GM23338 (cell line): ENCODE data around the gene JAKMIP1. TPM values are rescaled to one million over a fixed set of nuclear protein-coding genes. Genes with fewer than 3 reads are reported as not detected.

Experiments used
- ATAC-seq: fragments of 200-7000 bp; cut with Tn5 transposase; 3 replicates; pipeline ENCODE4 v1.9.1; 2020
- DNase-seq: peaks from one replicate; pipeline ENCODE4 v3.0.0-alpha.2; 2015; ENCODE audit warnings: low spot score
- H2AFZ ChIP-seq: fragments of 200-600 bp; sonication (generic); 2 replicates; pipeline ENCODE4 v1.8.0; 2016; ENCODE audit warnings: antibody characterized with exemption, mild to moderate bottlenecking, moderate library complexity
- H3F3A ChIP-seq: fragments of 200-600 bp; sonication (generic); replicated peaks from 2 replicates; pipeline ENCODE4 v1.8.0; 2017; ENCODE audit warnings: antibody characterized with exemption, mixed run types, low read depth
- H3K27ac ChIP-seq: fragments of 200-600 bp; sonication (generic); 2 replicates; pipeline ENCODE4 v1.6.1; 2016; ENCODE audit warnings: low read depth
- H3K27me3 ChIP-seq: fragments of 200-600 bp; sonication (generic); 2 replicates; pipeline ENCODE4 v1.8.0; 2016; ENCODE audit warnings: mild to moderate bottlenecking, mixed run types, moderate library complexity; ENCODE audit not compliant: insufficient read depth
- H3K36me3 ChIP-seq: fragments of 200-600 bp; sonication (generic); 2 replicates; pipeline ENCODE4 v1.8.0; 2016; ENCODE audit warnings: mild to moderate bottlenecking; ENCODE audit not compliant: insufficient read depth
- H3K4me1 ChIP-seq: fragments of 200-600 bp; sonication (generic); 2 replicates; pipeline ENCODE4 v1.8.0; 2016; ENCODE audit warnings: mild to moderate bottlenecking, moderate library complexity; ENCODE audit not compliant: insufficient read depth
- H3K4me2 ChIP-seq: fragments of 200-600 bp; sonication (generic); 2 replicates; pipeline ENCODE4 v1.7.1; 2017; ENCODE audit warnings: mixed run types
- H3K4me3 ChIP-seq: fragments of 200-600 bp; sonication (generic); 2 replicates; pipeline ENCODE4 v1.6.1; 2016; ENCODE audit warnings: mixed run types
- H3K79me2 ChIP-seq: fragments of 200-600 bp; sonication (generic); replicated peaks from 2 replicates; pipeline ENCODE4 v1.8.0; 2017; ENCODE audit warnings: mild to moderate bottlenecking; ENCODE audit not compliant: insufficient read depth
- H3K9me2 ChIP-seq: fragments of 200-600 bp; sonication (generic); 2 replicates; pipeline ENCODE4 v1.8.0; 2017; ENCODE audit not compliant: insufficient read depth
- H4K20me1 ChIP-seq: fragments of 200-600 bp; sonication (generic); replicated peaks from 2 replicates; pipeline ENCODE4 v1.8.0; 2017; ENCODE audit warnings: mild to moderate bottlenecking; ENCODE audit not compliant: insufficient read depth
- H3K27ac Mint-ChIP-seq: 2 replicates; pipeline ENCODE4 v1.8.0; 2020; ENCODE audit warnings: inconsistent platforms, mild to moderate bottlenecking, moderate library complexity, mixed read lengths
- H3K27me3 Mint-ChIP-seq: 3 replicates; pipeline ENCODE4 v1.8.0; 2022; ENCODE audit warnings: low read depth, mild to moderate bottlenecking, moderate library complexity, mixed read lengths, inconsistent platforms; ENCODE audit not compliant: insufficient read depth, poor library complexity
- H3K36me3 Mint-ChIP-seq: 3 replicates; pipeline ENCODE4 v1.8.0; 2021; ENCODE audit warnings: low read depth, mild to moderate bottlenecking, inconsistent platforms, moderate library complexity, mixed read lengths
- H3K4me1 Mint-ChIP-seq: 3 replicates; pipeline ENCODE4 v1.8.0; 2020; ENCODE audit warnings: mild to moderate bottlenecking, inconsistent platforms, mixed read lengths
- H3K4me3 Mint-ChIP-seq: 3 replicates; pipeline ENCODE4 v1.8.0; 2021; ENCODE audit warnings: moderate library complexity, mild to moderate bottlenecking, inconsistent platforms, mixed read lengths
- H3K9me3 Mint-ChIP-seq: 3 replicates; pipeline ENCODE4 v1.8.0; 2020; ENCODE audit warnings: moderate library complexity, mild to moderate bottlenecking, inconsistent platforms, mixed read lengths
- CREB1 ChIP-seq: fragments of 250-450 bp; sonication (Bioruptor Pico); IDR thresholded peaks from 2 replicates; pipeline ENCODE4 v1.5.0; 2020; ENCODE audit warnings: low read depth, mild to moderate bottlenecking, moderate library complexity
- EZH2 ChIP-seq: fragments of 200-600 bp; sonication (generic); IDR thresholded peaks from one replicate; pipeline ENCODE4 v1.8.0; 2017; ENCODE audit warnings: antibody characterized with exemption, mild to moderate bottlenecking, low read depth; ENCODE audit not compliant: unreplicated experiment
- ZNF114 ChIP-seq: fragments of 250-450 bp; sonication (Bioruptor Pico); IDR thresholded peaks from 2 replicates; pipeline ENCODE4 v1.5.0; 2020; ENCODE audit warnings: mild to moderate bottlenecking, moderate library complexity
- polyA plus RNA-seq: library from polyadenylated mRNA; unstranded; fragments of >200 nt; fragmentation: Nextera tagmentation; extraction: Ambion mirVana; gene quantifications from 2 replicates; pipeline ENCODE4 v1.2.1, GENCODE V29; 2016
- total RNA-seq: library from RNA; depleted of rRNA; stranded (reverse); fragments of >200 nt; shearing (Covaris generic); gene quantifications from 2 replicates; pipeline ENCODE4 v1.2.3, GENCODE V29; 2014
- TF ChIP-seq, protein P1 (sequence below): fragments of 250-450 bp; sonication (Bioruptor Pico); IDR thresholded peaks from 2 replicates; pipeline ENCODE4 v1.5.0; 2020; ENCODE audit warnings: mild to moderate bottlenecking, moderate library complexity
- TF ChIP-seq, protein P2 (sequence below), 2 experiments: fragments of 200-600 bp in 1 of 2; sonication (generic) in 1 of 2; conservative IDR thresholded peaks; 2 replicates each; pipeline versions ENCODE4 v1.5.1 to v1.6.1; 2016 to 2017; ENCODE audit warnings: antibody characterized with exemption in 2 of 2, low read depth in 2 of 2, mild to moderate bottlenecking in 2 of 2, moderate library complexity in 1 of 2
- TF ChIP-seq, protein P3 (sequence below): IDR thresholded peaks from one replicate; pipeline ENCODE4 v1.6.1; 2018; ENCODE audit warnings: antibody characterized with exemption; ENCODE audit not compliant: unreplicated experiment

Gene JAKMIP1
- total and polyA plus RNA-seq, 2 experiments from 2014 or later, result 4.6 to 5.1 TPM

DNA sequence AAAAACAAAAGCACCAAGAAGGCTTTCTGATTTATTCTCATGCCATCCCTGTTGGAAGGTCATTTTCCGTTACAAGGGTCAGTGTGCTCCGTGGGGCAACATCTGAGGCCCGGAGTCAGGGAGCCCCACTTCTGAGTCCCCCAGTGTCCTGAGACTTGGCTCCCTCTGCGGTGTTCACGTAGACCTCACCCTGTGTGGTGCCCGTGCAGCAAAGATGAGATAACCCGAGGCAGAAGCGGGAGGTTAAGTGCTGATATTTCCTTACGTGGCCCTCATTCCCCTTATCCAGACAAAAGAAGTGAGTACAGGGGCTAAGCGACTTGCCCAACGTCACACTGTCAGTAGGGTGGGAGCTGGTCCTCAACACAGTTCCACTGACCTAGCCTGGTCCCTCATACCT lies 3.5 kb downstream of the JAKMIP1 start:
- H3K4me3 Mint-ChIP-seq, result no peak overlapping the region
- H3K27me3 Mint-ChIP-seq, result peaks cover 17% of the 10 kb centered on the region
- H3K27me3 ChIP-seq, result peaks cover 13% of the 10 kb centered on the region

DNA sequence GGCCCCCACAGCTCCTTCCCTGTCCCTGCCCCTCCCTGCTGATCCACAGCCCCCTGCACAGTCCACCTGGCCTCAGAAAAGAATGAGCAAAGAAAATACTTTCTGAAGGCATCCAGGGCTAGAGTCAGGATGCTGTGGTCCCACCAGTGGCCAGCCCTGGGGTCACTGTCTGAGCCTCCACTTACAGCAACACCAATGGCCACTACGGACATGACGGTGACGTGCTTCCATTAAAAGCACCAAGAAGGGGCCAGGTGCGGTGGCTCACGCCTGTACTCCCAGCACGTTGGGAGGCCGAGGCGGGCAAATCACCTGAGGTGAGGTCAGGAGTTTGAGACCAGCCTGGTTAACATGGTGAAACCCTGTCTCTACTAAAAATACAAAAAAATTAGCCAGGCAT lies 4.0 kb downstream of the JAKMIP1 start:
- peaks cover 11% of the 10 kb centered on the region for H3K27me3 Mint-ChIP-seq
- Histone ChIP-seq H3K4me2 (peak overlapping the region; percentile 71), H4K20me1 (peaks cover 7% of the 10 kb centered on the region; the same call in 1 of the 2 replicates), H3K79me2 (peaks cover 8% of the 10 kb centered on the region; the same call in 1 of the 2 replicates), H3K27ac (no peak overlapping the region), H3K4me3 (no peak overlapping the region), H3K27me3 (peaks cover 8% of the 10 kb centered on the region), H3K9me2 (no peaks in the 10 kb centered on the region), H3K4me1 (peaks cover 31% of the 10 kb centered on the region), H3K36me3 (no peaks in the 10 kb centered on the region), H2AFZ (no peak overlapping the region), H3F3A (0 out of 2 replicates have a peak, but pooled peaks cover 4% of the 10 kb centered on the region)
- no peak overlapping the region for H3K4me3 Mint-ChIP-seq
- DNase-seq, result no peak
- no peak overlapping the region for H3K27ac Mint-ChIP-seq
- peaks cover 3% of the 10 kb centered on the region; the same call in 2 of the 3 replicates for H3K9me3 Mint-ChIP-seq
- H3K4me1 Mint-ChIP-seq, result peaks cover 41% of the 10 kb centered on the region
- no peak for ATAC-seq
- no peak for TF ChIP-seq CREB1
- TF ChIP-seq, protein P1, sequence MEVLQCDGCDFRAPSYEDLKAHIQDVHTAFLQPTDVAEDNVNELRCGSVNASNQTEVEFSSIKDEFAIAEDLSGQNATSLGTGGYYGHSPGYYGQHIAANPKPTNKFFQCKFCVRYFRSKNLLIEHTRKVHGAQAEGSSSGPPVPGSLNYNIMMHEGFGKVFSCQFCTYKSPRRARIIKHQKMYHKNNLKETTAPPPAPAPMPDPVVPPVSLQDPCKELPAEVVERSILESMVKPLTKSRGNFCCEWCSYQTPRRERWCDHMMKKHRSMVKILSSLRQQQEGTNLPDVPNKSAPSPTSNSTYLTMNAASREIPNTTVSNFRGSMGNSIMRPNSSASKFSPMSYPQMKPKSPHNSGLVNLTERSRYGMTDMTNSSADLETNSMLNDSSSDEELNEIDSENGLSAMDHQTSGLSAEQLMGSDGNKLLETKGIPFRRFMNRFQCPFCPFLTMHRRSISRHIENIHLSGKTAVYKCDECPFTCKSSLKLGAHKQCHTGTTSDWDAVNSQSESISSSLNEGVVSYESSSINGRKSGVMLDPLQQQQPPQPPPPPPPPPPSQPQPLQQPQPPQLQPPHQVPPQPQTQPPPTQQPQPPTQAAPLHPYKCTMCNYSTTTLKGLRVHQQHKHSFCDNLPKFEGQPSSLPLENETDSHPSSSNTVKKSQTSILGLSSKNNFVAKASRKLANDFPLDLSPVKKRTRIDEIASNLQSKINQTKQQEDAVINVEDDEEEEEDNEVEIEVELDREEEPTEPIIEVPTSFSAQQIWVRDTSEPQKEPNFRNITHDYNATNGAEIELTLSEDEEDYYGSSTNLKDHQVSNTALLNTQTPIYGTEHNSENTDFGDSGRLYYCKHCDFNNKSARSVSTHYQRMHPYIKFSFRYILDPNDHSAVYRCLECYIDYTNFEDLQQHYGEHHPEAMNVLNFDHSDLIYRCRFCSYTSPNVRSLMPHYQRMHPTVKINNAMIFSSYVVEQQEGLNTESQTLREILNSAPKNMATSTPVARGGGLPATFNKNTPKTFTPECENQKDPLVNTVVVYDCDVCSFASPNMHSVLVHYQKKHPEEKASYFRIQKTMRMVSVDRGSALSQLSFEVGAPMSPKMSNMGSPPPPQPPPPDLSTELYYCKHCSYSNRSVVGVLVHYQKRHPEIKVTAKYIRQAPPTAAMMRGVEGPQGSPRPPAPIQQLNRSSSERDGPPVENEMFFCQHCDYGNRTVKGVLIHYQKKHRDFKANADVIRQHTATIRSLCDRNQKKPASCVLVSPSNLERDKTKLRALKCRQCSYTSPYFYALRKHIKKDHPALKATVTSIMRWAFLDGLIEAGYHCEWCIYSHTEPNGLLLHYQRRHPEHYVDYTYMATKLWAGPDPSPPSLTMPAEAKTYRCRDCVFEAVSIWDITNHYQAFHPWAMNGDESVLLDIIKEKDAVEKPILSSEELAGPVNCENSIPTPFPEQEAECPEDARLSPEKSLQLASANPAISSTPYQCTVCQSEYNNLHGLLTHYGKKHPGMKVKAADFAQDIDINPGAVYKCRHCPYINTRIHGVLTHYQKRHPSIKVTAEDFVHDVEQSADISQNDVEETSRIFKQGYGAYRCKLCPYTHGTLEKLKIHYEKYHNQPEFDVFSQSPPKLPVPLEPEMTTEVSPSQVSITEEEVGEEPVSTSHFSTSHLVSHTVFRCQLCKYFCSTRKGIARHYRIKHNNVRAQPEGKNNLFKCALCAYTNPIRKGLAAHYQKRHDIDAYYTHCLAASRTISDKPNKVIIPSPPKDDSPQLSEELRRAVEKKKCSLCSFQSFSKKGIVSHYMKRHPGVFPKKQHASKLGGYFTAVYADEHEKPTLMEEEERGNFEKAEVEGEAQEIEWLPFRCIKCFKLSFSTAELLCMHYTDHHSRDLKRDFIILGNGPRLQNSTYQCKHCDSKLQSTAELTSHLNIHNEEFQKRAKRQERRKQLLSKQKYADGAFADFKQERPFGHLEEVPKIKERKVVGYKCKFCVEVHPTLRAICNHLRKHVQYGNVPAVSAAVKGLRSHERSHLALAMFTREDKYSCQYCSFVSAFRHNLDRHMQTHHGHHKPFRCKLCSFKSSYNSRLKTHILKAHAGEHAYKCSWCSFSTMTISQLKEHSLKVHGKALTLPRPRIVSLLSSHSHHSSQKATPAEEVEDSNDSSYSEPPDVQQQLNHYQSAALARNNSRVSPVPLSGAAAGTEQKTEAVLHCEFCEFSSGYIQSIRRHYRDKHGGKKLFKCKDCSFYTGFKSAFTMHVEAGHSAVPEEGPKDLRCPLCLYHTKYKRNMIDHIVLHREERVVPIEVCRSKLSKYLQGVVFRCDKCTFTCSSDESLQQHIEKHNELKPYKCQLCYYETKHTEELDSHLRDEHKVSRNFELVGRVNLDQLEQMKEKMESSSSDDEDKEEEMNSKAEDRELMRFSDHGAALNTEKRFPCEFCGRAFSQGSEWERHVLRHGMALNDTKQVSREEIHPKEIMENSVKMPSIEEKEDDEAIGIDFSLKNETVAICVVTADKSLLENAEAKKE (CRISPR knock-in tag), result no peak
- TF ChIP-seq, protein P2, sequence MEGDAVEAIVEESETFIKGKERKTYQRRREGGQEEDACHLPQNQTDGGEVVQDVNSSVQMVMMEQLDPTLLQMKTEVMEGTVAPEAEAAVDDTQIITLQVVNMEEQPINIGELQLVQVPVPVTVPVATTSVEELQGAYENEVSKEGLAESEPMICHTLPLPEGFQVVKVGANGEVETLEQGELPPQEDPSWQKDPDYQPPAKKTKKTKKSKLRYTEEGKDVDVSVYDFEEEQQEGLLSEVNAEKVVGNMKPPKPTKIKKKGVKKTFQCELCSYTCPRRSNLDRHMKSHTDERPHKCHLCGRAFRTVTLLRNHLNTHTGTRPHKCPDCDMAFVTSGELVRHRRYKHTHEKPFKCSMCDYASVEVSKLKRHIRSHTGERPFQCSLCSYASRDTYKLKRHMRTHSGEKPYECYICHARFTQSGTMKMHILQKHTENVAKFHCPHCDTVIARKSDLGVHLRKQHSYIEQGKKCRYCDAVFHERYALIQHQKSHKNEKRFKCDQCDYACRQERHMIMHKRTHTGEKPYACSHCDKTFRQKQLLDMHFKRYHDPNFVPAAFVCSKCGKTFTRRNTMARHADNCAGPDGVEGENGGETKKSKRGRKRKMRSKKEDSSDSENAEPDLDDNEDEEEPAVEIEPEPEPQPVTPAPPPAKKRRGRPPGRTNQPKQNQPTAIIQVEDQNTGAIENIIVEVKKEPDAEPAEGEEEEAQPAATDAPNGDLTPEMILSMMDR (conservative IDR thresholded peaks at IDR 0.05; ENCODE audit: low read depth in 2 of 2), result no peak
- TF ChIP-seq, protein P3, sequence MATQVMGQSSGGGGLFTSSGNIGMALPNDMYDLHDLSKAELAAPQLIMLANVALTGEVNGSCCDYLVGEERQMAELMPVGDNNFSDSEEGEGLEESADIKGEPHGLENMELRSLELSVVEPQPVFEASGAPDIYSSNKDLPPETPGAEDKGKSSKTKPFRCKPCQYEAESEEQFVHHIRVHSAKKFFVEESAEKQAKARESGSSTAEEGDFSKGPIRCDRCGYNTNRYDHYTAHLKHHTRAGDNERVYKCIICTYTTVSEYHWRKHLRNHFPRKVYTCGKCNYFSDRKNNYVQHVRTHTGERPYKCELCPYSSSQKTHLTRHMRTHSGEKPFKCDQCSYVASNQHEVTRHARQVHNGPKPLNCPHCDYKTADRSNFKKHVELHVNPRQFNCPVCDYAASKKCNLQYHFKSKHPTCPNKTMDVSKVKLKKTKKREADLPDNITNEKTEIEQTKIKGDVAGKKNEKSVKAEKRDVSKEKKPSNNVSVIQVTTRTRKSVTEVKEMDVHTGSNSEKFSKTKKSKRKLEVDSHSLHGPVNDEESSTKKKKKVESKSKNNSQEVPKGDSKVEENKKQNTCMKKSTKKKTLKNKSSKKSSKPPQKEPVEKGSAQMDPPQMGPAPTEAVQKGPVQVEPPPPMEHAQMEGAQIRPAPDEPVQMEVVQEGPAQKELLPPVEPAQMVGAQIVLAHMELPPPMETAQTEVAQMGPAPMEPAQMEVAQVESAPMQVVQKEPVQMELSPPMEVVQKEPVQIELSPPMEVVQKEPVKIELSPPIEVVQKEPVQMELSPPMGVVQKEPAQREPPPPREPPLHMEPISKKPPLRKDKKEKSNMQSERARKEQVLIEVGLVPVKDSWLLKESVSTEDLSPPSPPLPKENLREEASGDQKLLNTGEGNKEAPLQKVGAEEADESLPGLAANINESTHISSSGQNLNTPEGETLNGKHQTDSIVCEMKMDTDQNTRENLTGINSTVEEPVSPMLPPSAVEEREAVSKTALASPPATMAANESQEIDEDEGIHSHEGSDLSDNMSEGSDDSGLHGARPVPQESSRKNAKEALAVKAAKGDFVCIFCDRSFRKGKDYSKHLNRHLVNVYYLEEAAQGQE, result no peak
- no peaks in the 10 kb centered on the region for H3K36me3 Mint-ChIP-seq

More for the DNA sequence above, 3.5 kb downstream of the JAKMIP1 start:
- H2AFZ ChIP-seq, result no peak overlapping the region
- peaks cover 31% of the 10 kb centered on the region for H3K4me1 ChIP-seq
- H3K79me2 ChIP-seq, result peaks cover 8% of the 10 kb centered on the region; the same call in 1 of the 2 replicates
- Mint-ChIP-seq H3K9me3 (peaks cover 7% of the 10 kb centered on the region; the same call in 2 of the 3 replicates), H3K36me3 (no peaks in the 10 kb centered on the region), H3K4me1 (peaks cover 41% of the 10 kb centered on the region), H3K27ac (no peak overlapping the region)
- no peaks in the 10 kb centered on the region for H3K9me2 ChIP-seq
- H3K4me2 ChIP-seq, result no peak overlapping the region
- H3K36me3 ChIP-seq, result no peaks in the 10 kb centered on the region
- H3K4me3 ChIP-seq, result no peak overlapping the region
- DNase-seq (no peak), ATAC-seq (no peak)
- H3F3A ChIP-seq, result 0 out of 2 replicates have a peak, but pooled peaks cover 4% of the 10 kb centered on the region
- H3K27ac ChIP-seq, result no peak overlapping the region
- peaks cover 7% of the 10 kb centered on the region; the same call in 1 of the 2 replicates for H4K20me1 ChIP-seq
- TF ChIP-seq EZH2, result no peak
- TF ChIP-seq ZNF114 (CRISPR knock-in tag), result no peak
- TF ChIP-seq, protein P2 (conservative IDR thresholded peaks at IDR 0.05; ENCODE audit: low read depth in 2 of 2), result no peak
- TF ChIP-seq CREB1, result no peak
